ENCODE data around the gene ABCB11. TPM values are rescaled to one million over a fixed set of nuclear protein-coding genes. Genes with fewer than 3 reads are reported as not detected.

Gene ABCB11
- total RNA-seq, 2 experiments from 2014 or later: not detected

GRCh38 chr2:168981651-168982050 is 49.5 kb downstream of the ABCB11 start:
- DNase-seq: no peak
- H3K36me3 Mint-ChIP-seq: no peaks in the 10 kb centered on the region
- no peak overlapping the region for H3K27ac Mint-ChIP-seq
- peaks cover 1% of the 10 kb centered on the region for H3K9me3 Mint-ChIP-seq
- no peaks in the 10 kb centered on the region for H3K4me1 Mint-ChIP-seq
- no peak overlapping the region for H3K4me3 Mint-ChIP-seq
- no peaks in the 10 kb centered on the region for H3K27me3 Mint-ChIP-seq

DNA sequence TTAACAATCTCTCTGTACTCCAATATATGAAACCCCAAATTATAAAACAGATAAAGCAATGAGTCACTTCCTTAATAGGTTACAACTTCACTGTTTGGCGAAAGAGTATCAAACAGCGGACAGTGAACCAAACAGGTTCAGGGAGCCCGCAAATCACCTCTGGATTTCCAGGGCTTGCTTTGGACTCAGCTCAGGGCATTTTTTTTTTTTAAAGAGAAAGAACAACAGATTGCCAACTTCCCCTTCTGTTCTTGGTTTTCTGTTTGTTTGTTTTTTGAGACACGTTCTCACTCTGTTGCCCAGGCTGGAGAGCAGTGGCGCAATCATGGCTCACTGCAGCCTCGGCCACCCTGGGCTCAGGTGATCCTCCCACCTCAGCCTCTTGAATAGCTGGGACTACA is 52.7 kb downstream of the ABCB11 start:
- no peak overlapping the region for H3K27ac Mint-ChIP-seq
- peaks cover 1% of the 10 kb centered on the region for H3K9me3 Mint-ChIP-seq
- H3K27me3 Mint-ChIP-seq: no peaks in the 10 kb centered on the region
- DNase-seq: no peak
- H3K4me1 Mint-ChIP-seq: peaks cover 3% of the 10 kb centered on the region
- H3K36me3 Mint-ChIP-seq: no peaks in the 10 kb centered on the region
- no peak overlapping the region for H3K4me3 Mint-ChIP-seq

DNA sequence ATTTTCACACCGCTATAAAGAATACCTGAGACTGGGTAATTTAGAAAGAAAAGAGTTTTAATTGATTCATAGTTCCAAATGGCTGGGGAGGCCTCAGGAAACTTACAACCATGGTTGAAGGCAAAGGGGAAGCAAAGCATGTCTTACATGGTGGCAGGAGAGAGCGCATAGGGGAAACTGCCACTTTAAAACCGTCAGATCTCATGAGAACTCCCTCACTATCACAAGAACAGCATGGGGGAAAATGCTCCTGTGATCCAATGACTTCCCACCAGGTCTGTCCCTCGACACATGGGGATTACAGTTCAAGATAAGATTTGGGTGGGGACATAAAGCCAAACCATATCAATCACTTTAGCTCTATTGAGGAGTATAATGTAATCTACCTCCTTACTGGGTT is 53.5 kb downstream of the ABCB11 start:
- Mint-ChIP-seq H3K4me3 (no peak overlapping the region), H3K27me3 (no peaks in the 10 kb centered on the region), H3K9me3 (peaks cover 1% of the 10 kb centered on the region), H3K36me3 (no peaks in the 10 kb centered on the region), H3K27ac (no peak overlapping the region), H3K4me1 (peaks cover 3% of the 10 kb centered on the region)
- DNase-seq: no peak

DNA sequence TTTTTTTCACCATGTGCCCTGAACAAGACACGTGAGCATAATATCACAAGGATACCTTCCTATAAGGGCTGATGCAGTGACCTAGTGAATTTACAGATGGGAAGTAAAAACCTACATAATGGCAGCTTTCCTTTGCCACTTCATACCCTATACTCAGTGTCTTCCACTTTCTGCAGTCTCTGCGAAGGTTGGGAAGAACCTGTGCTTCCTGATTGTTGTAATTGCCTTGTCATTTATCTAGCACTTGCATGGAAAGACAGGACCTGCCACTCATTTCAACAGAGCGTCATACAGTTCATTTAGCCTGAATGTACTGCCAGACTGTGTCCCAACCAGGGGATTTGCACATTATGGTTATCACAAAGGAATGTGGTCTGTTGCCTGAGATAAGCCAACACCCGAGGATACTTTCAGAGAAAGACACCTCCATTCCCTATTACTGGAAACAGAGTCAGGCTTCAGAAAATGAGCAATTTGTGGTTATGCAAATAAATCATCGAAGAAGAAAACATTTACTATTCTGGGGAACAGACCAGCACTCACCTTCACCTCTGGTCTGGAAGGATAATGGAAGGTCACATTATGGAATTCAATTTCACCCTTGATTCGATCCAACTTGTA is 55.0 kb downstream of the ABCB11 start:
- Mint-ChIP-seq H3K4me1 (peaks cover 3% of the 10 kb centered on the region), H3K9me3 (peaks cover 1% of the 10 kb centered on the region), H3K27ac (no peak overlapping the region), H3K27me3 (no peaks in the 10 kb centered on the region), H3K4me3 (no peak overlapping the region), H3K36me3 (no peaks in the 10 kb centered on the region)
- DNase-seq: no peak

DNA sequence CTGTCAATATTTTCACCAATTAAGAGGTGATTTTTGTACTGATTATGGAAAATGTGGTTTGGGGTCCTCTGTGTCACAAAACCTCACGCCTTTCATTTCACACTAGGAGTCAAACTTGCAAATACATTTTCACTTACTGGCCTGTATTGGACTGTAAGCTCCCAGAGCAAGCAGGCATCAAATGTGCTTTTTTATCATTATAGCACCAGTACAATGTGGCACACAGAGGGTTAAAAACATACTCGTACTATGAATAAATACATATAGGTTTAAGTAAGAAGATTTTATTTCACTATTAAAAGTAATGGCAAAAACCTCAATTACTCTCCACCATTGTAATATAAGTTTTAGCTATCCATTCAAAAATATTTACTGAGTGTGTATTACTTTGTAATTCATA is 56.7 kb downstream of the ABCB11 start:
- Mint-ChIP-seq H3K4me3 (no peak overlapping the region), H3K9me3 (peaks cover 1% of the 10 kb centered on the region), H3K4me1 (peaks cover 3% of the 10 kb centered on the region), H3K27ac (no peak overlapping the region), H3K27me3 (no peaks in the 10 kb centered on the region), H3K36me3 (no peaks in the 10 kb centered on the region)
- DNase-seq: no peak

- Mint-ChIP-seq H3K4me1 (peaks cover 3% of the 10 kb centered on the region), H3K27ac (no peak overlapping the region), H3K36me3 (no peaks in the 10 kb centered on the region), H3K4me3 (no peak overlapping the region), H3K9me3 (no peaks in the 10 kb centered on the region), H3K27me3 (no peaks in the 10 kb centered on the region)
- no peak for DNase-seq
Measured at GRCh38 chr2:168971261-168971660, 59.9 kb downstream of the ABCB11 start.

DNA sequence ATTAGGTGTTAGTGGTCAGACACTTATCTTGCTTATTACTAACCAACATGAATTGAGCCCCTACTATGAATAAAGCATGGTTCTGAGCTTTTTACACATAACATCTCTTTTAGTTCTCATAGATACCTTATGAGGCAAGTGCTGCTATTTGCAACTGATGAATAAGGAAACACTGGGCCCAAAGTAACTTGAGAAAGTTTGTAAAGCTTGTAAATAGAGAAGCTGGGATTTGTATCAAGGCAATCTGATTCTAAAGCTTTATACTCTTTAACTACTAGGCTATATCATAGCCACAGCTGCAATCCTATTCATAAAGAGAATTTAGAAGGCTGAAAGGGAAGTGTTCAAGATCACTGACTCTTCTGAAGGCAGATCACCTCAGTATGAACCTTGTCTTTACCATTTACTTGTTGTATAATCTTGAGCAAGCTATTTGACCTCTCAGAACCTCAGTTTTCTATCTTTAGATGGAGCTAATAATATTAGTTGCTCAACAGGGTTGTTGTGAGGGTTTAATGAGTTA is 60.4 kb downstream of the ABCB11 start:
- no peak overlapping the region for H3K4me3 Mint-ChIP-seq
- H3K4me1 Mint-ChIP-seq: peaks cover 3% of the 10 kb centered on the region
- H3K9me3 Mint-ChIP-seq: no peaks in the 10 kb centered on the region
- no peak overlapping the region for H3K27ac Mint-ChIP-seq
- no peak for DNase-seq
- no peaks in the 10 kb centered on the region for H3K27me3 Mint-ChIP-seq
- H3K36me3 Mint-ChIP-seq: no peaks in the 10 kb centered on the region

GRCh38 chr2:168969865-168970264 is 61.3 kb downstream of the ABCB11 start:
- Mint-ChIP-seq H3K36me3 (no peaks in the 10 kb centered on the region), H3K27me3 (no peaks in the 10 kb centered on the region), H3K27ac (no peak overlapping the region), H3K4me3 (no peak overlapping the region), H3K4me1 (peaks cover 4% of the 10 kb centered on the region), H3K9me3 (no peaks in the 10 kb centered on the region)
- DNase-seq: no peak

GRCh38 chr2:168968342-168968741 is 62.8 kb downstream of the ABCB11 start:
- H3K9me3 Mint-ChIP-seq: no peaks in the 10 kb centered on the region

GRCh38 chr2:168964251-168964807 is 66.8 kb downstream of the ABCB11 start:
- H3K27me3 Mint-ChIP-seq: no peaks in the 10 kb centered on the region
- no peak for DNase-seq
- H3K9me3 Mint-ChIP-seq: no peaks in the 10 kb centered on the region
- peaks cover 11% of the 10 kb centered on the region for H3K4me1 Mint-ChIP-seq
- no peaks in the 10 kb centered on the region for H3K36me3 Mint-ChIP-seq
- H3K4me3 Mint-ChIP-seq: no peak overlapping the region
- no peak overlapping the region for H3K27ac Mint-ChIP-seq

More at GRCh38 chr2:168968342-168968741, 62.8 kb downstream of the ABCB11 start:
- no peak for DNase-seq
- no peaks in the 10 kb centered on the region for H3K36me3 Mint-ChIP-seq
- H3K4me1 Mint-ChIP-seq: peaks cover 8% of the 10 kb centered on the region
- no peak overlapping the region for H3K4me3 Mint-ChIP-seq
- no peaks in the 10 kb centered on the region for H3K27me3 Mint-ChIP-seq
- no peak overlapping the region for H3K27ac Mint-ChIP-seq

GRCh38 chr2:168962636-168963035 is 68.5 kb downstream of the ABCB11 start:
- no peak overlapping the region for H3K27ac Mint-ChIP-seq
- H3K36me3 Mint-ChIP-seq: no peaks in the 10 kb centered on the region
- H3K9me3 Mint-ChIP-seq: no peaks in the 10 kb centered on the region
- no peaks in the 10 kb centered on the region for H3K27me3 Mint-ChIP-seq
- H3K4me3 Mint-ChIP-seq: no peak overlapping the region
- no peak for DNase-seq
- H3K4me1 Mint-ChIP-seq: peaks cover 11% of the 10 kb centered on the region

- H3K4me1 Mint-ChIP-seq: peaks cover 11% of the 10 kb centered on the region
- DNase-seq: no peak
- H3K36me3 Mint-ChIP-seq: no peaks in the 10 kb centered on the region
- H3K27me3 Mint-ChIP-seq: no peaks in the 10 kb centered on the region
- H3K27ac Mint-ChIP-seq: no peak overlapping the region
- H3K9me3 Mint-ChIP-seq: no peaks in the 10 kb centered on the region
- H3K4me3 Mint-ChIP-seq: no peak overlapping the region
Measured at GRCh38 chr2:168961450-168962229, 69.5 kb downstream of the ABCB11 start.

DNA sequence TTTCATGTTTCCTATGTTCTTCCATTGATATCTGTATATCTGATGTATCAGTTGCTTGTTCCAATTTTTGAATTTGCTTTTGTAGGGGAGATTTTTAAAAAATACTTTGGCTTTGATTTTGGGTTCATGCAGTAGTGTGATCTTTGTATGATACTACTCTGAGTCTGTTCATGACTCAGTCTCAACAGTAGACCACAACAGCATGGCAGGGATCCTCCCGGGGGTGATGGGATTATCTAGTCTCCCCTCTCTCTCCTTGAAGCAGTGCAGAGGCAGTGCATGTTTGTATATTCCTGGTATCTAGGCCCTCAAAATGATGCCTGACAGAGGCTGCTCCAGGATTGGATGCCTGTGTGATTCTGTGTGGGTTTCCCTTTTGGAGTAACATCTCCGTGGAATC is 74.7 kb downstream of the ABCB11 start:
- DNase-seq: no peak
- H3K4me1 Mint-ChIP-seq: peaks cover 1% of the 10 kb centered on the region
- no peak overlapping the region for H3K27ac Mint-ChIP-seq
- H3K36me3 Mint-ChIP-seq: peaks cover 4% of the 10 kb centered on the region
- H3K9me3 Mint-ChIP-seq: peaks cover 13% of the 10 kb centered on the region
- H3K4me3 Mint-ChIP-seq: no peak overlapping the region
- peaks cover 4% of the 10 kb centered on the region for H3K27me3 Mint-ChIP-seq

DNA sequence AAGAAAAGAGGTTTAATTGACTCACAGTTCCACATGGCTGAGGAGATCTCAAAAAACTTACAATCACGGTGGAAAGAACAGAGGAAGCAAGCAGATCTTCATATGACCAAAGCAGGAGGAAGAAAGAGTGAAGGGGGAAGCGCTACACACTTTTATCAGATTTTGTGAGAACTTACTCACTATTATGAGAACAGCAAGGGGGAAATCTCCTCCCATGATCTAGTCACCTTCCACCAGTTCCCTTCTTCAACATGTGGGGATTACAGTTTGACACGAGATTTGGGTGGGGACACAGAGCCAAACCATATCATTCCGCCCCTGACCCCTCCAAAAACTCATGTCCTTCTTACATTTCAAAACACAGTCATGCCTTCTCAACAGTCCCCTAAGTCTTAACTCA is 75.8 kb downstream of the ABCB11 start:
- Mint-ChIP-seq H3K9me3 (peaks cover 13% of the 10 kb centered on the region), H3K36me3 (peaks cover 4% of the 10 kb centered on the region), H3K4me3 (no peak overlapping the region), H3K4me1 (no peaks in the 10 kb centered on the region), H3K27me3 (peaks cover 4% of the 10 kb centered on the region), H3K27ac (no peak overlapping the region)
- DNase-seq: no peak

GRCh38 chr2:168954256-168954655 is 76.9 kb downstream of the ABCB11 start:
- Mint-ChIP-seq H3K9me3 (peaks cover 16% of the 10 kb centered on the region), H3K4me1 (no peaks in the 10 kb centered on the region), H3K27me3 (peaks cover 4% of the 10 kb centered on the region), H3K4me3 (no peak overlapping the region), H3K27ac (no peak overlapping the region), H3K36me3 (peaks cover 4% of the 10 kb centered on the region)
- no peak for DNase-seq
